ENCODE measurements around the gene PPP1CA.

The PPP1CA gene

GRCh38 chr11:67369801-67370284, 31.8 kb downstream of the PPP1CA start:
- DNase-seq (ENCODE audit: low read depth in 3 of 3) = no peak

DNA sequence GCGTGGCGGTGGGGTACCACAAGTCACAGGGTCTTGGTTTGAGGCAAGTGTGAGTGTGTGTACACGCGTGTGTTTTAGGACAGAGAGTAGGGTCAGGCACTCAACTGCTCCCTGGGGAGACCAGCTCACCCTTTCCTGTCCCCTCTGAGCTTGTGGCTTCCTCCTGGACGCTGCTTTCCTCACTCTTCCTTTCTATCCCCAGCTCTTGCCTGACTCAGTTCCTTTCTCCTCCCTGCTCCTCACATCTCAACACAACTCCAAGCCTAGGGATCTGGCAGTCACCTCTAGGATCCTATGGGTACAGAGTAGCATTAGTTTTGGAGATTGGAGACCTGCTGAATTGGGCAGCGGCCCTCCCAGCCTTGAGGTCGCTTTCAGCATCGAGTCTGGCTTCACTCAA, 32.4 kb downstream of the PPP1CA start:
- DNase-seq (ENCODE audit: low read depth in 3 of 3) = no peak

- no peak for DNase-seq (ENCODE audit: low read depth in 3 of 3)
Measured at GRCh38 chr11:67368621-67369020, 33.0 kb downstream of the PPP1CA start.

GRCh38 chr11:67367761-67368227, 33.9 kb downstream of the PPP1CA start:
- DNase-seq (ENCODE audit: low read depth in 3 of 3) = no peak

DNA sequence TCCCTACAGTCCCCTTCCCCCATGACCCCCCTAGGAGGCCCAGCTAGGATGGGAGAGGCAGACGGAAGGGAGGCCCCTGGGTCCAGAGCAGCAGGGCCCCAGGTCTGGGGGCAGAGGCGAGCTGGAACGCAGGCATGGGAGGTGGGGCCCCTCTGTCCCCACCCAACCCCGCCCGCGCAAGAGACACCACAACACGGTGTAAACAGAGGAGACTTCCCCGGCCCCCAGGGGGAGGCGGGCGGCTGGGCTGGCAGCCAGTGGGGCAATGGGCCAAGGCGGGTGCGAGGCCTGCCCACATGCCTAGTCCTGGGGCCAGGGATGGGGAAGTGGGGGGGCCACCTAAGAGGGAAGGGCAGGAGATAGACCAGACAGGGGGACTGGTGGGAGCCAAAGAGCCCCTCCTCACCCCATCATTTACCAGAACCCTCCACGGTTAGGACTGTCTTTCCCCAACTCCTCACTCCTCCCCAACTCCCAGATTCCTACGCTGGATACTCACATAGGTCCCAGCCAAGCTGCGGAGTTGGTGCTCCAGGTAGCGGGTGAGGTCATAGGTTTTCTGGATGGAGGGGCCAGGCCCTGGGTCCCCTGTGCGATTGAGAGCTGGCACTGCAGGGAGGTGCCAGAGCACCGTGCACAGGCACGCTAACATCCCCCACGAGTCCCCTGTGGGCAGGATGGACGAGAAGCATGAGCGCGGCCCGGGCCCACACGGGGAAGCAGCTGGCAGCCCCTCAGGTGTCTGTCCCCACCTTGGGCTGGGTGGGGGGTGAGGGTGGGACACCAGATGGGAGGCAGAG, 34.5 kb downstream of the PPP1CA start:
- DNase-seq (ENCODE audit: low read depth in 3 of 3) = no peak

GRCh38 chr11:67366546-67366945, 35.1 kb downstream of the PPP1CA start:
- DNase-seq (ENCODE audit: low read depth in 3 of 3) = no peak

GRCh38 chr11:67365736-67366444, 35.8 kb downstream of the PPP1CA start:
- no peak for DNase-seq (ENCODE audit: low read depth in 3 of 3)

DNA sequence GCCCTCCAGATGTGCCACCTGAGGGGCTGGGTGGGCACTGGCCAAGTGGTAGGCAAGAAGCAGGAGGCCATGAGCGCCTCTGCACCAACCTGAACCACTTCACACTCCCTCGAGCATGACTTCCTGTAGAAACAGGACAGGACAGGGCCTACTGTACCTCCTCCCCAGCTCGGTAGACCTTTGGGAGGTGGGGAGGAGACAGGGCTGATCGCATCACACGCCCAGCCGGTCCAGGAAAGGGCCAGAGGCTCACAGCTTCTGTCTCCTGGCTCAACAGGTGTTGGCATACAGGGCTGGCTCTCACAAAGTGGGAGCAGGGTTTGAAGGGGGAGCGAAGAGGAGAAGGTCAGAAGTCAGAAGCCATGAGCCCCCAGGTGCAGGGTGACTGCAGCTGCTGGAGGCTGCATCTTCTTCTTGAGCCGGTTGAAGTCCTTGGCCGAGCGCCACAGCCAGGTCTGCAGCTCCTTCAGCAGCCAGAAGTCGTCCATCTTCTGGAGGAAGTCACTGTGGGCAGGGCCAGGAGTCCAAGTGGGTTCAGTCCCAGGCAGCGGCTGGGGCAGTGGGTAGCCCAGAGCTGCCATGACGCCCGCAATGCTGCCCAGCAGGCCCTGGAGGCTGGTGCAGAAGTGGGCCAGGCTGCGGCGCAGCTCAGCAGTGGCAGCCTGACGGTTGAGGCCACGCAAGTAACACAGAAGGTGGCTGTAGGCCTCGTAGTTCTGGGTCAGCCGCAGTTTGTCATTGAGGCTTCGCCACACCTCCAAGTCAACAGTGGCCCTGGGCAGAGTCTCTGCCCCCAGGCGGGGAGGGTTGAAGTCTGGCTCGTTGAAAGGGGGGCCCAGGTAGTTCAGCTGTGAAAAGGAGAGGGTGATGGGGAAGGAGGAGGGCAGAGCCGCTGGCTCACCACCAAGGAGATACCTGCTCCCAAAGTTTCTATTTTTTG, 36.6 kb downstream of the PPP1CA start:
- no peak for DNase-seq (ENCODE audit: low read depth in 3 of 3)

GRCh38 chr11:67364169-67364568, 37.5 kb downstream of the PPP1CA start:
- DNase-seq (ENCODE audit: low read depth in 3 of 3) = no peak

GRCh38 chr11:67357831-67358670, 43.6 kb downstream of the PPP1CA start:
- no peak for DNase-seq (ENCODE audit: low read depth in 3 of 3)

DNA sequence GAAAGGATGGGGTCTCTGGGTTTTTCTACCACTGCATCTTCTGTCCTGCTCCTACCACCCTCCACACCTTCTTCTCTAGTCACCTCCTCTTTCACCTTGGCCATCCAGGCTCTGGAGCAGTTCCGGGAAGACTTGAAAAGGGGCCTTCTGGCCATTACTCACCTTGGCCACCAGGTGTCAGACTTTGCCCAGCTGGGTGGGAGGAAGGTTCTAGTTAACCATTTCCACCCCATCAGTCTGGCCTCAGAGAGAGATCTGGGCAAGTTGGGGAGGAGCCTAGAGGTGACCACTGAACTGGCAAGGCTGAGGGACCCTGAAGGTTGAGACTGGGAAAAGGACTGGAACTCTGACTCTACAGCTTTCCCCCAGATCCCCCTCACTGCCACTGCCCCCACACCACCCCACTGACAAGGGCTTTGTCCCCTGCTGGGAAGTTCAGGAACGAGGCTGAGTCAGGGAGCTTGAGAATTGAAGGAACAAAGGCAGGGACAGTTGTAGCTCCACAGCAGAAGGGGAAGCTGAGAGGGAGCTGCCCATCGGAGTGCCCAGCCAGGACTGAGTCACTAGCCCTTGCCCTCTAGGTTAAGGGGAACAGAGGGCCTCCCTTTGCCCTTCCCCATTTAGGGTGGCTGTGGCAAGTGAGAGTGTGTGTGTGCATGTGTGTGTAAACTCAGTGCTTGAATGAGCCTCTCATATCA, 44.6 kb downstream of the PPP1CA start:
- DNase-seq (ENCODE audit: low read depth in 3 of 3) = peak in 2 of 3 experiments; percentile 39 to 49

GRCh38 chr11:67356387-67356863, 45.2 kb downstream of the PPP1CA start:
- no peak for DNase-seq (ENCODE audit: low read depth in 3 of 3)

GRCh38 chr11:67355794-67356386, 45.8 kb downstream of the PPP1CA start:
- no peak for DNase-seq (ENCODE audit: low read depth in 3 of 3)

- no peak for DNase-seq (ENCODE audit: low read depth in 3 of 3)
Measured at GRCh38 chr11:67355023-67355793, 46.5 kb downstream of the PPP1CA start.

DNA sequence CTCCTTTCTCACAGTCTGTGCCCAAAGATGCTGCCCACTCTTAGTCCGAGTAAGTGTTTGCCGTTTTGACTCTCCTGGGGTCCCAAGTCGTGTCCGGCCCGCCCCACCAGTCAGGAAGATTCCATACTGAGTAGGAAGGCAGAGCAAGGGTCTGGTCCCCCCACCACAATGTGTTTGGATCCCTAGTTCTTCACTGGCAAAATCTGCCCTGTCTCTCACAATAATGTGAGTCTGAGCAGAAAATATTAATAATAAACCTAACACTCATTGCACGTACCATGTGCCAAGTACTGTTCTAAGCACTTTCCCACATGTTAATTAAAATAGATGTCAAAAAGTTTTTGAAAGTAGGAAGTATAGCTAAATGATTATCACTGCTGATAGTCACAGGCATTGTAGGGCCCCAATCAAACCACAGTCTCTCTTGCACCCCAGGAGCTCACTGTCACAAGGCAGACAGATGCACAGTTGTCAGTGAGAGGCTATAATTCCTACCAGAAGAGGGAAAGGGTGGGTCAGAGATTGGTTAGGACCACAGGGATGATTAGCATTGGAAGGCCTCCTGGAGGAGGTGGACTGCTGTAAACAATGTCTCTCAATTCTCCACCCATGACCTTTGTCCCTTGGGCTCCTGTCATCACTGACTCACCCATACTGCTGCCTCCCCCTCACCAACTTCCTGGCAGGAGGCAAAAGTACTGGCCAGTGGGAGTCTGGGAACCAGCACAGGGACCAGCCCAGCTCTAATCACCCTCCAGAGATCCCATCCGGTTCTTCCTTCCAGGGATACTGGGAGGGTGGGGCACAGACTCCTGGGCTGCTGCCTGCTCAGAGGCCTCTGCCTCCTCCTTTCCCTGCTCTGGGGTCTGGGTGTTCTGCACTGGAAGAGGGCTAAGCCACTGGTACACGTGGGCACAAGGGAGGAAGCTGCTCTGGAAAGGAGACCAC, 47.3 kb downstream of the PPP1CA start:
- no peak for DNase-seq (ENCODE audit: low read depth in 3 of 3)

GRCh38 chr11:67353317-67354074, 48.2 kb downstream of the PPP1CA start, which contains the start of gene POLD4:
Gene POLD4 (minus strand): TSS chr11:67353546. CDS start chr11:67353399, 147 bp downstream.
- DNase-seq (ENCODE audit: low read depth in 3 of 3) = peak; percentile 92 to 93 (median 92)
